ENCODE results near the gene TIMM10B.
"Not testable (repeated sequence)": the region's sequence is repeated elsewhere in the genome, so short reads cannot be mapped to it uniquely, and the experiment has no call there.

TIMM10B gene

DNA sequence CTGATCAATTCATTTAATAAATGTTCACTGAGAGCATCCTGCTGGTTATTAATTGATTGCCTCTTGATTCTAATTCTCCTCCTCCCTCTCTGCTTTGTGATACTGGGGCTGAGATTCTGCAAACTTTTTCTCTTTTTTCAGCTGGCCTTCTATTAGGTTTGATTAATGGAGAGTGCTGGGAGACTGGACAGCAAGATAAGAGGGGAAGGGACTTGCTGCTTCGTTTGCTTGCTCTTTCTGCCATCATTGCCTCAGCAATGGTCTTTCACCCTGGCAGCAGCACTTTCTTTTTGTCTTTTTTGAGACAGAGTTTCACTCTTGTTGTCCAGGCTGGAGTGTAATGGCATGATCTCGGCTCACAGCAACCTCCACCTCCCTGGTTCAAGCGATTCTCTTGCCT lies 22.9 kb downstream of the TIMM10B start:
- DNase-seq (ENCODE audit: low read depth in 3 of 3, low spot score in 1 of 3) = no peak

DNA sequence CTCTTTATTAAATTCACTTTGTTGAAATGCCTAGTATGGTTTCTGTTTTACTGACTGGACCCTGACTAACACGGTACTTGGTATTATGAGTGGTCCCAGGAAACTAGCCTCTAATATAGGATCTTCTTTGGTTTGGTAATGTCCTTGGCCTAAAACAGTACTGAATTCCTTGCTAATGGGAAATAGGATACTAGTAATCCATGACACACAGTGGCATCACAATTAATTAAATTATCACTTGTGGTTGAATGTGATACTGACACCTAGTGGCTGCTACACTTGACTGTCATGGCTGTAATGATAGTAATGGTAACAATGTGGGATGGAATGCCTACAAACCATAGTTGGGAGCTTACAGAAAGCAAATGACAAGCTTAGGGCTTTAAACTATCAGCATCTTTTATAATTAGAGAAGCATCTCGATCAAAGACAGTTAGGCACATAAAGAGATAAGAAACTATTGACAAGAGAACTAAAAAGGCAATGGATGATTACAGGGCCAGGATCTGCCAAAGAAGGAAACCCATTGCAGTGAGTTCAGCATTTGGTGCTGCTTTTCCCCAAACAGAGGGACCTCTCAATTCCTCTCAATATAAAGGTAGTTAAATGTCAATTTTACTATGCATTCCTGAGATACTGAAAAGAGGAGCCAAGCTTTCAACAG lies 24.4 kb downstream of the TIMM10B start:
- no peak for DNase-seq (ENCODE audit: low read depth in 3 of 3, low spot score in 1 of 3)

DNA sequence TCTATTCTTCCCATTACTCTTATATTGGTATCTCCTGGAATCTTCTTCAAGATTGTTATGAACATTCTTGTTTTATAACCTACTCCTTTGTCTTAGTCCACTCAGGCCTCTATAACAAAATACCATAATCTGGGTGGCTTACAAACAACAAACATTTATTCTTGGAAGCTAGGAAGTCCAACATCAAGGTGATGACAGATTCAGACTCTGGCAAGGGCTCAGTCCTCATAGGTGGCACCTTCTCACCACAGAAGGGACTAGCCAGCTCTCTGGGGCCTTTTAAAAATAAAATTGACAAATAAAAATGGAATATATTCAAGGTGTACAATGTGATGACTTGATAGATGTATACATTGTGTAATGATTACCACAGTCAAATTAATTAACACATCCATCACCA lies 35.6 kb downstream of the TIMM10B start:
- DNase-seq (ENCODE audit: low read depth in 3 of 3, low spot score in 1 of 3) = no peak

DNA sequence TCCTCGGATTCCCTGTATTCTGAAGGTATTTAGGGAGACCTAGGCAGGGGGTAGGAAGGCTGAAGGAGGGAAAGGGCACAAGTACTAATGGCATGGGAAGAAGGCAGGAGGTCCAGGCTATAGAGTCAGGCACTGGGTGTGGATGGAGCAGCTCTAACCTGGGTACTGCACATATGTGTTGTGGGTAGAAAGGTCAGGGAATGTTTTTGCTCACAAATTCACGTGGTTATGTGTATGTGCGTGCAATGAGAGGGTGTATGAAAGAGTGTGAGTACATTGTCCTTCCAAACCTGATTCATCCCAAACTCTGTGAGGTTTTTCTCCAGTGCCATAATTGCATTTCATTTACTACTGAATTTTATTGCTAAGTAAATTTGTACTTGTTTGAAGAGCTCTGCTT lies 39.0 kb downstream of the TIMM10B start:
- DNase-seq (ENCODE audit: low read depth in 3 of 3, low spot score in 1 of 3) = no peak

DNA sequence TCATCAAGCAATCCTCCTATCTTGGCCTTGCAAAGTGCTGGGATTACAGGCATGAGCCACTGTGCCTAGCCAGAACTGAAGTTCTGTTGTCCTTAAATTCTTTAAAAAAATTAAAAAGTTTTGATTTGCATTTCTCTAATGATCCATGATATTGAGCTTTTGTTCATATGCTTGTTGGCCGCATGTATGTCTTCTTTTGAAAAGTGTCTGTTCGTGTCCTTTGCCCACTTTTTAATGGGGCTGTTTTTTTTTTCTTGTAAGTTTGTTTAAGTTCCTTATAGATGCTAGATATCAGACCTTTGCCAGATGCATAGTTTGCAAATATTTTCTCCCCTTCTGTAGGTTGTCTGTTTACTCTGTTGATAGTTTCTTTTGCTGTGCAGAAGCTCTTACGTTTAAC lies 40.6 kb downstream of the TIMM10B start:
- not testable (repeated sequence) for DNase-seq (ENCODE audit: low read depth in 3 of 3, low spot score in 1 of 3)

DNA sequence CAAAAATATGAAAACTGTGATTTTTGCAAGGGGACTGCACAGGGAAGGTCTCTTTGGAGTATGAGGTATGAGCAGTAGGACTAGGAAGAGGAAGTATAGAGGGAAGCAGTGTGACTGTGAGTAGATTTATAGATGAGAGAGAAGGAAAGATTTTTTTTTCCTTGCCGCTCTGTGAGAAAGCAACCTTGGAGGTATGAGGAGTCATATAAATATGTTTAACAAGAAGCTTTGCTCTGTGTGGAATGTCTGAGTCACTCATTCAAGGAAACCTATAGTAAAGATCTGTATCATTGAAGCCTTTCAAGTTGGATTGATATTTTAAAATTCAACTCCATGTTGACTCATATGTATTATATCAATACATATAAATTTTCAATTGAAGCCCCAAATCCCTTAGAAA lies 42.0 kb downstream of the TIMM10B start:
- no peak for DNase-seq (ENCODE audit: low read depth in 3 of 3, low spot score in 1 of 3)

DNA sequence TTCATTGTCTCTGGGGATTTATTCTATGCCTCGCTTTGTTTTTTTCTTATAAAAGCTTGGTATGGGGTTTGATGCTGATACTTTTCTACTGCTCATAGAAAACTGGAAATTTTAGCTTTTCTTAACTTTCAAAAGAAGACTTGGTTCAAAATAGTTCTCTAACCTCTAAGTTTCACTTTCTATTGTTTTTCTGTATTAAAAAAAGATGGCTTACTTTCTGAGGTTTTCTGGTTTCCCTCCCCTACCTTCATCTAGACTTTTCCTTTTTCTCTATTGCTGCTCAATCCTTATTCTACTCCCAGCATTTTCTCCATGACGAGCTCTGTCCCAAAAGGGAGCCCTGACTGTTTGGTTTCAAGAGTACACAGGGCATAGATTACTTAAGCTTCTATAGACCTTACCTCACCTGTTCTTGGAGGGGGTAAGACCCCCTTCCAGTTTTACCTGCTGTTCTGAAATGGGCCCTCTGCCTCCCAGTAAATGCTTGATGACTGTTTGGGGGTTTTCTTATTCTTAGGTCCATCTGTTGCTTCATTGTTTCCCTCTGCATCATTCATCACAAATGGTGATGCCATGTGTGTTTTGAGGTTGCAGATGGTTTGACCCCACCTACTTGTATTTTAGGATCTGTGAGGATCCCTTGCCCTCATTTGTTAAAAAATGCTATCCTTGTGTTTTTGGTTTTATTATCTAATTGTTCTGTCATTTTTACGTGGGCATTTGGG lies 45.3 kb downstream of the TIMM10B start:
- DNase-seq (ENCODE audit: low read depth in 3 of 3, low spot score in 1 of 3) = no peak

DNA sequence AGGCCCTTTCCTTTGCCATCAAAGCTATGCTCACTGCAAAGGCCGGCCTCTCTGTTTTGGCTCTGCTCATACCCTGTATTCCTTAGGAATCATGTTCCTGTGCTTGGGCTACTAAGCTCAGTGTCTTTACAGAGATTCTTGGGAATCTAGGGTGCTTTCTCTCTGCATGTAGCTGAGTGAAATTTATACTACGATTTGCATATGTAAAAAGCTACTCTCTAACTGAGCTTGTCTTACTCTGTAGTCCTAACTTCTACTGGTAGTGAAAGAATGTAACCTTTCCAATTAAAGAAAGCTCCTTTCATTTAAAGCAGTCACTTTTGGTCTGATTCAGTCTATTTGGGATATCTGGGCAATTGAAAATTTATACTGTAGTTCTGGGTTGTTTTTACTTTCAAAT lies 48.0 kb downstream of the TIMM10B start:
- DNase-seq (ENCODE audit: low read depth in 3 of 3, low spot score in 1 of 3) = no peak

DNA sequence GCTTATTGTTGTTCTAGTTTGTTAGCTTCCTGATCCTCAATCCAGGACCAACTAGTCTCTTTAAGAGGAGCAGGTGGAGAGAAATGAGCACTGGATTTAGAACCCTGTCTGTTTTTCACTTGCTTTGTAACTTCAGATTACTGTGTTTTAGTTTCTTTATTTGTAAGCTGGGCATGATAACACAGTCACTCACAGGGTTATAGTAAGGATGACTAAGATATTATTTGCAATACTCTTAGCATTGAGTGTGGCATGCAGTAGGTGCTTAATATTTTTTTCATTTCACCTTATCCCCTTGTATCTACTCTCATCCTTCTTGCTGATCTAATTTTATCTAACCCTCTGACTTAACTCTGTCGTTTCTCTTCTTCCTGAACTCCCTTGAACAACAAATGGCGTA lies 49.5 kb downstream of the TIMM10B start:
- DNase-seq (ENCODE audit: low read depth in 3 of 3, low spot score in 1 of 3) = no peak

DNA sequence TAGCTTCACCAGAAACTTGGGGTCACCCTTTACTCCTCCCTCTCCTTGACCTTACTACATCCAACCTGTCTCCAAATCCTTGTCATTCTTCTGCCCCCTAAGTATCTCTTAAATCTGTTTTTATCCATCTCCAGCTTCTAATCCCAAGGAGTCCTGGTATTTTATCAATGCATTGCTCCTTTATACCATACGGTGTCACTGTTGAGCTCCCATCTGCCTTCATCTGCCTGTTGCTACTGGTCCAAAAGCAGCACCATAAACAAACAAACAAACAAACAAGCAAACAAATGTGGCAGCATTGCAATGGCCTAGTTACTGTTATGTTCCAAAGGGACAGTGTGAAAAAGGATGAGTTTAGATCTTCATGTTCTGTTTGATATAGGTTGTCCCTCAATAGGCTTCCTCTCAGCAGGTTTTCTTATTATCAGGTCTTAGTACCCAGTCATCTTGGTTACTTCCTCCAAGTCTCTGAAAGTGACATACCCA lies 50.0 kb downstream of the TIMM10B start:
- DNase-seq (ENCODE audit: low read depth in 3 of 3, low spot score in 1 of 3) = no peak

Data from stimulated activated CD4-positive, alpha-beta T cell treated with anti-CD3 and anti-CD28 coated beads, TNF-alpha, amount 100 ng/mL, for 1 hour (primary cell).